HepG2 (cell line): ENCODE results near the gene SLC25A18. TPM values are rescaled to one million over a fixed set of nuclear protein-coding genes. Genes with fewer than 3 reads are reported as not detected.

Experiments
- ATAC-seq: fragments of 200-7000 bp; cut with Tn5 transposase; 3 replicates; pipeline ENCODE4 v1.9.1; 2020; ENCODE audit warnings: mild to moderate bottlenecking, moderate library complexity
- BruUV-seq: library from RNA; stranded (reverse); fragments of 400-500 nt; replicated peaks from 2 replicates; lab custom pipeline; 2021; lab: Mats Ljungman, UMichigan
- CTCF ChIA-PET: fragments of 300-600 bp; formaldehyde crosslinking; extraction: SDS; loops from one replicate; lab custom pipeline; 2021; ENCODE audit warnings: low total read pairs, inconsistent platforms, low intra/inter-chr PET ratio; lab: Yijun Ruan, JAX
- POLR2A ChIA-PET: fragments of 350-600 bp; sonication (Branson Sonifier 250); formaldehyde crosslinking; loops from one replicate; lab custom pipeline; 2020; ENCODE audit warnings: antibody characterized with exemption, inconsistent platforms; lab: Yijun Ruan, JAX
- DNase-seq: peaks from one replicate; pipeline ENCODE4 v3.0.0-alpha.2; 2015; ENCODE audit warnings: low spot score
- FAIRE-seq: peaks from 3 replicates; lab custom pipeline; 2011; peaks lifted over from hg19 to GRCh38; lab: Jason Lieb, UNC
- H2AFZ ChIP-seq: one replicate; pipeline ENCODE4 v1.6.1; 2011; ENCODE audit warnings: low read length, inconsistent platforms
- H3K27ac ChIP-seq: fragments of 300-600 bp; 3 replicates; pipeline ENCODE4 v1.8.0; 2011; ENCODE audit warnings: mixed run types, mild to moderate bottlenecking, mixed read lengths, low read length, inconsistent platforms; ENCODE audit not compliant: insufficient read depth; ENCODE audit errors: extremely low read length
- H3K27me3 ChIP-seq, 2 experiments: fragments of 200-600 bp in 1 of 2; 2 replicates in 1 of 2; 3 replicates in 1 of 2; pipeline versions ENCODE4 v1.6.0 to v1.8.0; 2011; ENCODE audit warnings: low read length in 2 of 2, mild to moderate bottlenecking in 2 of 2, moderate library complexity in 2 of 2, inconsistent platforms in 1 of 2; ENCODE audit not compliant: insufficient read depth in 2 of 2, control insufficient read depth in 1 of 2
- H3K36me3 ChIP-seq, 2 experiments: fragments of 200-600 bp in 1 of 2; replicated peaks in 1 of 2; 2 replicates in 1 of 2; 3 replicates in 1 of 2; pipeline versions ENCODE4 v1.5.1 to v1.8.0; 2011; ENCODE audit warnings: low read length in 2 of 2, inconsistent platforms in 1 of 2; ENCODE audit not compliant: insufficient read depth in 2 of 2, control insufficient read depth in 1 of 2
- H3K4me1 ChIP-seq: 2 replicates; pipeline ENCODE4 v1.5.1; 2012; ENCODE audit warnings: low read length, inconsistent platforms; ENCODE audit not compliant: insufficient read depth
- H3K4me2 ChIP-seq: 2 replicates; pipeline ENCODE4 v1.6.0; 2011; ENCODE audit warnings: low read depth, low read length, inconsistent platforms
- H3K4me3 ChIP-seq, 3 experiments: fragments of 200-600 bp in 1 of 3; sonication (generic), shearing (Covaris generic) in 1 of 3; replicated peaks in 1 of 3; 2 replicates each; pipeline ENCODE4 v1.5.1; 2011 to 2016; ENCODE audit warnings: low read length in 3 of 3, inconsistent platforms in 2 of 3, low read depth in 2 of 3, mild to moderate bottlenecking in 2 of 3, control low read depth in 1 of 3, mixed read lengths in 1 of 3; ENCODE audit not compliant: insufficient read depth in 1 of 3
- H3K79me2 ChIP-seq: one replicate; pipeline ENCODE4 v1.6.1; 2011; ENCODE audit warnings: low read length, inconsistent platforms; ENCODE audit not compliant: insufficient read depth
- H3K9ac ChIP-seq: 2 replicates; pipeline ENCODE4 v1.6.0; 2011; ENCODE audit warnings: mild to moderate bottlenecking, low read depth, low read length, inconsistent platforms; ENCODE audit not compliant: insufficient read depth
- H3K9me3 ChIP-seq: 2 replicates; pipeline ENCODE4 v1.5.1; 2012; ENCODE audit warnings: mild to moderate bottlenecking, low read length
- H4K20me1 ChIP-seq: 2 replicates; pipeline ENCODE4 v1.6.0; 2011; ENCODE audit warnings: inconsistent platforms, mild to moderate bottlenecking, low read length, moderate library complexity; ENCODE audit not compliant: insufficient read depth
- ZFP62 ChIP-seq: sonication (generic); formaldehyde crosslinking; IDR thresholded peaks from 2 replicates; pipeline ENCODE4 v1.4.0; 2020; ENCODE audit warnings: missing genetic modification reagents
- ZSCAN5A ChIP-seq: sonication (generic); formaldehyde crosslinking; IDR thresholded peaks from 2 replicates; pipeline ENCODE4 v1.8.0; 2022; ENCODE audit warnings: mild to moderate bottlenecking, missing genetic modification reagents, borderline replicate concordance
- WGBS: methylation state at CpG from one replicate; pipeline ENCODE4 v1.1.6; 2017; ENCODE audit warnings: low lambda C conversion rate; 5-methylcytosine and 5-hydroxymethylcytosine counted together
- in situ Hi-C: cut with HindIII; loops from 2 replicates; pipeline ENCODE4 v1.10.0; 2017; ENCODE audit warnings: low pct_unique_long_range_greater_than_20kb; ENCODE audit not compliant: extremely low pct_ligation_motif_present
- intact Hi-C: fragments of 100-400 bp; cut with micrococcal nuclease; formaldehyde crosslinking; loops from one replicate; pipeline ENCODE4 v1.10.0; 2022; ENCODE audit not compliant: unreplicated experiment
- polyA plus RNA-seq, 8 experiments: library from polyadenylated mRNA; depleted of rRNA in 3 of 8; stranded (reverse) in 7 of 8; unstranded in 1 of 8; fragments of >200 nt; fragmentation: Illumina TruSeq in 4 of 8; extraction: Trizol in 4 of 8; gene quantifications; 2 replicates each; pipeline versions ENCODE4 v1.2.1 to v1.2.3, GENCODE V29; 2011 to 2016; ENCODE audit warnings: low read depth in 4 of 8, missing spikeins in 1 of 8, mixed read lengths in 1 of 8; ENCODE audit not compliant: insufficient read depth in 1 of 8
- total RNA-seq, 5 experiments: library from RNA; depleted of rRNA; stranded (reverse); fragments of >200 nt; fragmentation: Illumina TruSeq; extraction: Trizol; gene quantifications; 2 replicates each; pipeline ENCODE4 v1.2.3, GENCODE V29; 2016; ENCODE audit warnings: low read depth in 1 of 5
- TF ChIP-seq, protein P1 (sequence below): IDR thresholded peaks from 2 replicates; pipeline ENCODE4 v1.6.1; 2016; ENCODE audit warnings: missing compliant biosample characterization, missing genetic modification reagents, borderline replicate concordance
- TF ChIP-seq, protein P2 (sequence below): sonication (generic); formaldehyde crosslinking; IDR thresholded peaks from 2 replicates; pipeline ENCODE4 v1.4.0; 2020; ENCODE audit warnings: missing genetic modification reagents

The SLC25A18 gene
- total and polyA plus RNA-seq, 2 of the 13 experiments (the other 11 are each of a cell fraction or from before 2014, with no cell fraction given): 0.28 to 0.75 TPM

GRCh38 chr22:17576470-17576869 lies 13.2 kb downstream of the SLC25A18 start:
- intact Hi-C loops (no loop called here), in situ Hi-C loops (no loop called here)
- no TSS peak for BruUV-seq
- ATAC-seq (no peak), FAIRE-seq (no peak), DNase-seq (no peak)
- Histone ChIP-seq H3K9ac (no peak overlapping the region), H3K36me3 (no peaks in the 10 kb centered on the region), H4K20me1 (no peaks in the 10 kb centered on the region), H3K79me2 (no peaks in the 10 kb centered on the region), H3K4me2 (no peak overlapping the region), H2AFZ (no peak overlapping the region), H3K27me3 (peaks cover 0 to under 1% of the 10 kb centered on the region in 2 experiments; a peak in 1 of 5 replicates), H3K27ac (no peak overlapping the region), H3K4me1 (peaks cover 32% of the 10 kb centered on the region), H3K9me3 (no peaks in the 10 kb centered on the region), H3K4me3 (no peak overlapping the region)
- 43% methylated on average over 5 of the region's 6 CpGs for WGBS
- ChIA-PET CTCF (no interaction called here), POLR2A (no interaction called here)
- no peak for TF ChIP-seq ZSCAN5A (CRISPR knock-in tag)
- TF ChIP-seq, protein P1, sequence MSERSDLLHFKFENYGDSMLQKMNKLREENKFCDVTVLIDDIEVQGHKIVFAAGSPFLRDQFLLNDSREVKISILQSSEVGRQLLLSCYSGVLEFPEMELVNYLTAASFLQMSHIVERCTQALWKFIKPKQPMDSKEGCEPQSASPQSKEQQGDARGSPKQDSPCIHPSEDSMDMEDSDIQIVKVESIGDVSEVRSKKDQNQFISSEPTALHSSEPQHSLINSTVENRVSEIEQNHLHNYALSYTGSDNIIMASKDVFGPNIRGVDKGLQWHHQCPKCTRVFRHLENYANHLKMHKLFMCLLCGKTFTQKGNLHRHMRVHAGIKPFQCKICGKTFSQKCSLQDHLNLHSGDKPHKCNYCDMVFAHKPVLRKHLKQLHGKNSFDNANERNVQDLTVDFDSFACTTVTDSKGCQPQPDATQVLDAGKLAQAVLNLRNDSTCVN: no peak
- TF ChIP-seq, protein P2, sequence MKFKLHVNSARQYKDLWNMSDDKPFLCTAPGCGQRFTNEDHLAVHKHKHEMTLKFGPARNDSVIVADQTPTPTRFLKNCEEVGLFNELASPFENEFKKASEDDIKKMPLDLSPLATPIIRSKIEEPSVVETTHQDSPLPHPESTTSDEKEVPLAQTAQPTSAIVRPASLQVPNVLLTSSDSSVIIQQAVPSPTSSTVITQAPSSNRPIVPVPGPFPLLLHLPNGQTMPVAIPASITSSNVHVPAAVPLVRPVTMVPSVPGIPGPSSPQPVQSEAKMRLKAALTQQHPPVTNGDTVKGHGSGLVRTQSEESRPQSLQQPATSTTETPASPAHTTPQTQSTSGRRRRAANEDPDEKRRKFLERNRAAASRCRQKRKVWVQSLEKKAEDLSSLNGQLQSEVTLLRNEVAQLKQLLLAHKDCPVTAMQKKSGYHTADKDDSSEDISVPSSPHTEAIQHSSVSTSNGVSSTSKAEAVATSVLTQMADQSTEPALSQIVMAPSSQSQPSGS (CRISPR knock-in tag): no peak
- TF ChIP-seq ZFP62 (CRISPR knock-in tag): no peak
